ENCODE data around the gene TEKTIP1. TPM values are rescaled to one million over a fixed set of nuclear protein-coding genes. Genes with fewer than 3 reads are reported as not detected.

TEKTIP1 gene
- total RNA-seq, 4 donors from 2014 or later: 5.5 TPM; not detected in 3

- intact Hi-C loops (cut with DNase I; ENCODE audit: low total_unique reads): no loop called here
- no peaks in the 10 kb centered on the region for H3K9me3 ChIP-seq
- H3K36me3 ChIP-seq: no peaks in the 10 kb centered on the region
- no peak for DNase-seq
- H3K4me3 ChIP-seq: no peak overlapping the region
- no peaks in the 10 kb centered on the region for H3K4me1 ChIP-seq
- H3K27ac ChIP-seq: no peak overlapping the region
- TF ChIP-seq POLR2A (IDR thresholded peaks at IDR 0.05): no peak
- TF ChIP-seq, protein P1, sequence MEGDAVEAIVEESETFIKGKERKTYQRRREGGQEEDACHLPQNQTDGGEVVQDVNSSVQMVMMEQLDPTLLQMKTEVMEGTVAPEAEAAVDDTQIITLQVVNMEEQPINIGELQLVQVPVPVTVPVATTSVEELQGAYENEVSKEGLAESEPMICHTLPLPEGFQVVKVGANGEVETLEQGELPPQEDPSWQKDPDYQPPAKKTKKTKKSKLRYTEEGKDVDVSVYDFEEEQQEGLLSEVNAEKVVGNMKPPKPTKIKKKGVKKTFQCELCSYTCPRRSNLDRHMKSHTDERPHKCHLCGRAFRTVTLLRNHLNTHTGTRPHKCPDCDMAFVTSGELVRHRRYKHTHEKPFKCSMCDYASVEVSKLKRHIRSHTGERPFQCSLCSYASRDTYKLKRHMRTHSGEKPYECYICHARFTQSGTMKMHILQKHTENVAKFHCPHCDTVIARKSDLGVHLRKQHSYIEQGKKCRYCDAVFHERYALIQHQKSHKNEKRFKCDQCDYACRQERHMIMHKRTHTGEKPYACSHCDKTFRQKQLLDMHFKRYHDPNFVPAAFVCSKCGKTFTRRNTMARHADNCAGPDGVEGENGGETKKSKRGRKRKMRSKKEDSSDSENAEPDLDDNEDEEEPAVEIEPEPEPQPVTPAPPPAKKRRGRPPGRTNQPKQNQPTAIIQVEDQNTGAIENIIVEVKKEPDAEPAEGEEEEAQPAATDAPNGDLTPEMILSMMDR (IDR thresholded peaks at IDR 0.05): no peak
- H3K27me3 ChIP-seq: no peaks in the 10 kb centered on the region
Observed at GRCh38 chr19:3520166-3521103, 18.5 kb upstream of the TEKTIP1 start.

DNA sequence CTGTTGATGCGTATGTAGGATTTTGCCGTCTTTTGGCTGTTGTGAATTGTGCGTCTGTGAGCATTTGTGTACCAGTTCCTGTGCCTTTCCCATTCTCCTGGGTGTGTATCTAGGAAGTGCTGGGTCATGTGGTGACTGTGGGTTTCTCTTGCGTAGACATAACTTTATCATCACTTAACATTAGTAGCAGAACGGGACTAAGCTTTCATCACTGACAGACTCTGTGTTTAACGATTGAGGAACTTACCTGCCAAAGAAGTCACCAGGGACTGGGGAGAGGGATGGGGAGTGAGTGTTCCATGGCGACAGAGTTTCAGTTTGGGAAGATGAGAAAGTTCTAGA is 17.9 kb upstream of the TEKTIP1 start:
- no peak for TF ChIP-seq POLR2A (IDR thresholded peaks at IDR 0.05)
- TF ChIP-seq, protein P1 (IDR thresholded peaks at IDR 0.05): no peak
- Histone ChIP-seq H3K9me3 (no peaks in the 10 kb centered on the region), H3K27ac (no peak overlapping the region), H3K4me3 (no peak overlapping the region), H3K36me3 (no peaks in the 10 kb centered on the region), H3K27me3 (no peaks in the 10 kb centered on the region), H3K4me1 (no peaks in the 10 kb centered on the region)
- intact Hi-C loops (cut with DNase I; ENCODE audit: low total_unique reads): no loop called here
- no peak for DNase-seq

GRCh38 chr19:3522421-3523360 is 16.3 kb upstream of the TEKTIP1 start:
- no peaks in the 10 kb centered on the region for H3K36me3 ChIP-seq
- TF ChIP-seq, protein P1 (IDR thresholded peaks at IDR 0.05): no peak
- TF ChIP-seq POLR2A (IDR thresholded peaks at IDR 0.05): no peak
- H3K27ac ChIP-seq: no peak overlapping the region
- DNase-seq: no peak
- H3K27me3 ChIP-seq: no peaks in the 10 kb centered on the region
- H3K4me3 ChIP-seq: no peak overlapping the region
- intact Hi-C loops (cut with DNase I; ENCODE audit: low total_unique reads): no loop called here
- no peaks in the 10 kb centered on the region for H3K9me3 ChIP-seq
- no peaks in the 10 kb centered on the region for H3K4me1 ChIP-seq

DNA sequence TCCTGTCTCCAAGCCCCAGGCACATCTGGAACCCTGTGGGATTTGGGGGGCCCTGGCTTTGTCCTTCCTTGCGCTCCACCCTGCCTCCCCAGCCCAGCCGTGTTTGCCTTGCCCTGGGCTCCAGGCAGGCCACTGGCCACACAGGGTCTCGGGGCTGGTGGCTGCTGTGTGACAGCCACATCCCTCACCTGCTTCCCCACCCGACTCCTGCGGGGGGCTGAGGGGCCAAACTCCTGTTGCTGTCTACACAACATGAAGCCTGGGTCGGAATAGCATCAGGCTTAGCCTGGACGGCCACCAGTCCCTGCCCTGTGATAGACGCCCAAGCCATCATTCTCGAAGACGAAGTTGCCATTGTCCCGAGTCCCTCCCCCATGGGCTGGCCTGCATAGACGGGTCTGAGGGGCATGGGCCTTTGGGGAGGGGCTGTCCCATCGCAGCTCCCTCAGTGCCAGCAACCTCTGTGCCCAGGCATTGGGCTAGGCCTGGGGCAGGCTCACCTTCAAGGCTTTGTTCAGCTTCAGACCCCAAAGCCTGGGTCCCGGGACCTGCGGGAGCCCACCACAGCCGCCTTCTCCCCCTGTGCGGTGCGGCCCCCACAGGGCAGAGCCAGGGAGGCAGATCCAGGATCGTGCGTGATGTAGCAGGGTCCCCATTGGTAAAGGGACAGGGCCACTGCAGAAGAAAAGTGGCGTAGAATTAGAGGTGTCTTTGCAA is 15.5 kb upstream of the TEKTIP1 start:
- Histone ChIP-seq H3K36me3 (no peaks in the 10 kb centered on the region), H3K27me3 (no peaks in the 10 kb centered on the region), H3K4me1 (no peaks in the 10 kb centered on the region), H3K9me3 (no peaks in the 10 kb centered on the region), H3K27ac (no peak overlapping the region), H3K4me3 (no peak overlapping the region)
- intact Hi-C loops (cut with DNase I; ENCODE audit: low total_unique reads): no loop called here
- DNase-seq: no peak
- TF ChIP-seq, protein P1 (IDR thresholded peaks at IDR 0.05): no peak
- TF ChIP-seq POLR2A (IDR thresholded peaks at IDR 0.05): no peak

Measured in uterus (tissue), 4 donors.